IMR-90 (cell line): ENCODE measurements around the gene TP53AIP1. TPM values are rescaled to one million over a fixed set of nuclear protein-coding genes. Genes with fewer than 3 reads are reported as not detected.

Experiments used
- ATAC-seq: fragments of 200-7000 bp; cut with Tn5 transposase; 2 replicates; pipeline ENCODE4 v1.9.1; 2020; ENCODE audit warnings: low read depth, mild to moderate bottlenecking, moderate library complexity
- BruUV-seq: library from RNA; stranded (reverse); fragments of 400-500 nt; replicated peaks from 2 replicates; lab custom pipeline; 2021; lab: Mats Ljungman, UMichigan
- CTCF ChIA-PET: fragments of 300-600 bp; formaldehyde crosslinking; extraction: SDS; loops from one replicate; lab custom pipeline; 2021; ENCODE audit warnings: antibody characterized with exemption; lab: Yijun Ruan, JAX
- POLR2A ChIA-PET: fragments of 300-600 bp; sonication (Branson Sonifier 250); formaldehyde crosslinking; loops from one replicate; lab custom pipeline; 2022; ENCODE audit warnings: antibody characterized with exemption; ENCODE audit not compliant: unreplicated experiment; lab: Charles Lee
- DNase-seq: peaks from one replicate; pipeline ENCODE4 v3.0.0; 2013
- H2AFZ ChIP-seq: replicated peaks from 2 replicates; pipeline ENCODE3; 2013; ENCODE audit warnings: low read length, mild to moderate bottlenecking; ENCODE audit not compliant: poor library complexity
- H2AK5ac ChIP-seq: 2 replicates; pipeline ENCODE4 v1.6.1; 2013; ENCODE audit warnings: low read depth, low read length, inconsistent platforms
- H2AK9ac ChIP-seq: replicated peaks from 2 replicates; pipeline ENCODE3; 2013; ENCODE audit warnings: mild to moderate bottlenecking, low read depth, low read length, moderate library complexity; ENCODE audit not compliant: poor library complexity
- H2BK120ac ChIP-seq: 2 replicates; pipeline ENCODE4 v1.6.1; 2013; ENCODE audit warnings: low read depth, low read length, inconsistent platforms
- H2BK15ac ChIP-seq: 3 replicates; pipeline ENCODE4 v1.6.1; 2013; ENCODE audit warnings: low read depth, low read length, inconsistent platforms
- H2BK20ac ChIP-seq: 2 replicates; pipeline ENCODE4 v1.6.1; 2013; ENCODE audit warnings: low read depth, mild to moderate bottlenecking, inconsistent platforms, low read length, moderate library complexity
- H2BK5ac ChIP-seq: 2 replicates; pipeline ENCODE4 v1.6.1; 2013; ENCODE audit warnings: mild to moderate bottlenecking, low read depth, low read length, inconsistent platforms; ENCODE audit not compliant: poor library complexity, severe bottlenecking
- H3K14ac ChIP-seq: replicated peaks from 2 replicates; pipeline ENCODE4 v1.6.1; 2013; ENCODE audit warnings: low read depth, low read length, inconsistent platforms
- H3K18ac ChIP-seq: 2 replicates; pipeline ENCODE4 v1.6.1; 2013; ENCODE audit warnings: low read depth, low read length, control low read depth
- H3K23ac ChIP-seq: 2 replicates; pipeline ENCODE4 v1.6.1; 2013; ENCODE audit warnings: low read depth, low read length, inconsistent platforms
- H3K27ac ChIP-seq: 2 replicates; pipeline ENCODE4 v1.5.1; 2013; ENCODE audit warnings: mild to moderate bottlenecking, control low read depth, low read length; ENCODE audit not compliant: insufficient read depth
- H3K27me3 ChIP-seq: 2 replicates; pipeline ENCODE4 v1.6.1; 2013; ENCODE audit warnings: low read length; ENCODE audit not compliant: control insufficient read depth, insufficient read depth
- H3K36me3 ChIP-seq: 2 replicates; pipeline ENCODE4 v1.6.1; 2013; ENCODE audit warnings: low read length, mixed read lengths; ENCODE audit not compliant: control insufficient read depth, insufficient read depth
- H3K4ac ChIP-seq: 2 replicates; pipeline ENCODE4 v1.6.1; 2013; ENCODE audit warnings: low read depth, low read length, inconsistent platforms
- H3K4me1 ChIP-seq: 2 replicates; pipeline ENCODE4 v1.6.1; 2013; ENCODE audit warnings: low read length, mixed read lengths; ENCODE audit not compliant: control insufficient read depth, insufficient read depth
- H3K4me2 ChIP-seq: 2 replicates; pipeline ENCODE4 v1.6.1; 2013; ENCODE audit warnings: low read depth, mild to moderate bottlenecking, control low read depth, low read length, moderate library complexity
- H3K4me3 ChIP-seq: 2 replicates; pipeline ENCODE4 v1.5.1; 2013; ENCODE audit warnings: low read depth, mild to moderate bottlenecking, control low read depth, low read length, moderate library complexity; ENCODE audit not compliant: insufficient read depth
- H3K56ac ChIP-seq: 2 replicates; pipeline ENCODE4 v1.6.1; 2013; ENCODE audit warnings: low read length, inconsistent platforms; ENCODE audit not compliant: insufficient read depth; ENCODE audit errors: extremely low read depth
- H3K79me1 ChIP-seq, 2 experiments: 2 replicates each; pipeline ENCODE4 v1.6.1; 2013; ENCODE audit warnings: low read length in 2 of 2, inconsistent platforms in 1 of 2, low read depth in 1 of 2
- H3K9ac ChIP-seq: 2 replicates; pipeline ENCODE4 v1.6.1; 2013; ENCODE audit warnings: low read depth, low read length, control low read depth
- H3K9me1 ChIP-seq: 2 replicates; pipeline ENCODE4 v1.6.1; 2013; ENCODE audit warnings: low read length, inconsistent platforms; ENCODE audit not compliant: insufficient read depth
- H3K9me3 ChIP-seq: 2 replicates; pipeline ENCODE4 v1.6.1; 2013; ENCODE audit warnings: low read length; ENCODE audit not compliant: control insufficient read depth, insufficient read depth
- H4K20me1 ChIP-seq: 2 replicates; pipeline ENCODE4 v1.6.1; 2013; ENCODE audit warnings: low read length, inconsistent platforms; ENCODE audit not compliant: insufficient read depth
- H4K5ac ChIP-seq: 2 replicates; pipeline ENCODE4 v1.6.1; 2013; ENCODE audit warnings: mild to moderate bottlenecking, low read depth, low read length, control low read depth
- H4K8ac ChIP-seq, 2 experiments: 2 replicates each; pipeline ENCODE4 v1.6.1; 2013; ENCODE audit warnings: low read depth in 2 of 2, low read length in 2 of 2, control low read depth in 1 of 2, inconsistent platforms in 1 of 2
- H4K91ac ChIP-seq: 2 replicates; pipeline ENCODE4 v1.6.1; 2013; ENCODE audit warnings: low read depth, low read length, inconsistent platforms; ENCODE audit not compliant: insufficient read depth
- CHD1 ChIP-seq: IDR thresholded peaks from 2 replicates; pipeline ENCODE4 v1.6.1; 2012; ENCODE audit warnings: low read depth, low read length, improper control_type of control experiment
- ELK1 ChIP-seq: fragments of 150-350 bp; IDR thresholded peaks from 2 replicates; pipeline ENCODE4 v1.6.1; 2016; ENCODE audit warnings: low read depth, mild to moderate bottlenecking, low read length, moderate library complexity, borderline replicate concordance
- FOS ChIP-seq: fragments of 150-350 bp; IDR thresholded peaks from 2 replicates; pipeline ENCODE4 v1.6.1; 2016; ENCODE audit warnings: low read depth, low read length
- MXI1 ChIP-seq: IDR thresholded peaks from 2 replicates; pipeline ENCODE4 v1.6.1; 2012; ENCODE audit warnings: low read depth, mild to moderate bottlenecking, low read length, moderate library complexity, borderline replicate concordance
- POLR2A ChIP-seq: IDR thresholded peaks from 2 replicates; pipeline ENCODE4 v1.6.1; 2012; ENCODE audit warnings: mild to moderate bottlenecking, low read depth, low read length
- RFX5 ChIP-seq: IDR thresholded peaks from 2 replicates; pipeline ENCODE4 v1.8.0; 2012; ENCODE audit warnings: low read depth, mild to moderate bottlenecking, low read length, moderate library complexity
- SMC3 ChIP-seq: fragments of 150-350 bp; IDR thresholded peaks from 2 replicates; pipeline ENCODE4 v1.6.1; 2016; ENCODE audit warnings: low read depth, mild to moderate bottlenecking, antibody characterized with exemption, low read length, moderate library complexity
- WGBS, 2 experiments: methylation state at CpG; one replicate each; pipeline versions ENCODE4 v1.1.5 to v1.1.7; 2013; ENCODE audit warnings: missing lambda C conversion rate in 2 of 2; ENCODE audit not compliant: insufficient read length in 1 of 2; ENCODE audit errors: extremely low coverage in 2 of 2; 5-methylcytosine and 5-hydroxymethylcytosine counted together
- dilution Hi-C: fragments of 300-500 bp; cut with HindIII; formaldehyde crosslinking; loops from one replicate; pipeline ENCODE4 v1.14.3; 2018; ENCODE audit warnings: low sequenced_read_pairs; ENCODE audit not compliant: unreplicated experiment
- in situ Hi-C: fragments of 300-500 bp; cut with MboI; formaldehyde crosslinking; loops from 3 replicates; pipeline ENCODE4 v1.14.3; 2019; ENCODE audit warnings: low sequenced_read_pairs, inconsistent platforms, mixed read lengths
- intact Hi-C: fragments of 100-400 bp; cut with micrococcal nuclease; formaldehyde crosslinking; loops from 2 replicates; pipeline ENCODE4 v1.10.0; 2022
- polyA plus RNA-seq, 3 experiments: library from polyadenylated mRNA; depleted of rRNA; stranded (reverse); fragments of >200 nt; gene quantifications; 2 replicates each; pipeline ENCODE4 v1.2.3, GENCODE V29; 2012; ENCODE audit warnings: low replicate concordance in 1 of 3
- total RNA-seq: library from RNA; depleted of rRNA; stranded (reverse); fragments of >200 nt; gene quantifications from 2 replicates; pipeline ENCODE4 v1.2.3, GENCODE V29; 2012
- TF ChIP-seq, protein P1 (sequence below): fragments of 150-350 bp; IDR thresholded peaks from 2 replicates; pipeline ENCODE4 v1.6.1; 2017; ENCODE audit warnings: mild to moderate bottlenecking, antibody characterized with exemption, low read length, low read depth

Gene TP53AIP1
- total and polyA plus RNA-seq, 2 of the 4 experiments (the other 2 are of a cell fraction), result not detected

DNA sequence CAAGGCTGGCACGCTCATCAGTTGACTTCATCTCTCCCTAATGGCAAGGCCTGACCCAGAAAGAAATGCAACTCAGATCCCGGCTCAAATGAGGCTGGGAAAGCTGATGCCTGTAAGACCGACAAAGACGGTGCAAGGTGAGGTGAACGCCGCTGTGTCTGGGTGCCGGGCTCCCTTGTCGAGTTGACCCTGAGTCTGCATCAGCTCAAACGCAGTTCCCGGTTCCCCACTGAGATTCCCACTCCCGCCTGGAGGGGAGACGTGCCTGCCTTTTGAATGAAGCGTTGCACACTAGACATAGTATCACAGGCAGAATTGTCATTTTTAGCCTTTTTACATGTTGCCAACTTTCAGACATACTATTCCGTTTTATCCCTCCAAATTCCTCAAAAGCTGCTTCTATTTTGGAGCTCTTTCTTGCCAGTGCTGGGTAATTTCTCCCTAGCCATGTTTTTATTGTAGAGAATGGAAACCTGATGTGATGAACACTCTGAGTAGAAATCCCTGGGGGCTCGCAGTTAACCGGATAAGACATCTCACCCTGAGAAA is 831 bp upstream of the TP53AIP1 start:
- ATAC-seq, result no peak
- no peak for DNase-seq
- WGBS, 2 experiments, result 61% methylated on average over 8 of the region's 16 CpGs; no CpG with 5 or more reads in 1 of the 2 experiments
- Histone ChIP-seq H2BK20ac (no peak overlapping the region), H2AFZ (no peak overlapping the region), H4K8ac (no peak overlapping the region), H2AK5ac (no peak overlapping the region), H3K4me2 (no peak overlapping the region), H2BK5ac (no peak overlapping the region), H3K4me3 (no peak overlapping the region), H4K20me1 (no peaks in the 10 kb centered on the region), H3K27me3 (peaks cover 30% of the 10 kb centered on the region), H3K56ac (no peak overlapping the region), H3K27ac (no peak overlapping the region), H3K23ac (no peak overlapping the region), H4K5ac (no peak overlapping the region), H3K4me1 (no peaks in the 10 kb centered on the region; the same call in 1 of the 2 replicates), H3K9ac (no peak overlapping the region), H2BK120ac (no peak overlapping the region), H2BK15ac (no peak overlapping the region), H3K9me3 (no peaks in the 10 kb centered on the region), H3K18ac (no peak overlapping the region), H3K9me1 (no peaks in the 10 kb centered on the region), H4K91ac (no peak overlapping the region), H3K4ac (no peak overlapping the region), H3K79me1 (no peaks in the 10 kb centered on the region), H3K36me3 (no peaks in the 10 kb centered on the region), H2AK9ac (no peak overlapping the region), H3K14ac (no peak overlapping the region)
- in situ Hi-C loops, result no loop called here
- BruUV-seq, result no TSS peak
- TF ChIP-seq POLR2A, result no peak
- no peak for TF ChIP-seq CHD1
- TF ChIP-seq, protein P1, sequence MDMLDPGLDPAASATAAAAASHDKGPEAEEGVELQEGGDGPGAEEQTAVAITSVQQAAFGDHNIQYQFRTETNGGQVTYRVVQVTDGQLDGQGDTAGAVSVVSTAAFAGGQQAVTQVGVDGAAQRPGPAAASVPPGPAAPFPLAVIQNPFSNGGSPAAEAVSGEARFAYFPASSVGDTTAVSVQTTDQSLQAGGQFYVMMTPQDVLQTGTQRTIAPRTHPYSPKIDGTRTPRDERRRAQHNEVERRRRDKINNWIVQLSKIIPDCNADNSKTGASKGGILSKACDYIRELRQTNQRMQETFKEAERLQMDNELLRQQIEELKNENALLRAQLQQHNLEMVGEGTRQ, result no peak
- no peak for TF ChIP-seq FOS
- TF ChIP-seq SMC3, result no peak
- TF ChIP-seq RFX5, result no peak
- TF ChIP-seq MXI1, result no peak
- TF ChIP-seq ELK1, result no peak
- dilution Hi-C loops, result no loop called here
- ChIA-PET POLR2A (no interaction called here), CTCF (interaction anchor here (1.1 to 1.9 kb wide), 2 partner anchors 13 to 771 kb away, joined by 5 to 6 read pairs; no protein-coding TSS in a partner anchor)
- intact Hi-C loops, result no loop called here
